SH-SY5Y (cell line): ENCODE data around the gene PKD1L1.

Experiments
- GATA2 ChIP-seq: IDR thresholded peaks from 2 replicates; pipeline ENCODE4 v1.6.1; 2011; ENCODE audit warnings: mild to moderate bottlenecking, low read depth, low read length
- GATA3 ChIP-seq: IDR thresholded peaks from 2 replicates; pipeline ENCODE4 v1.6.1; 2011; ENCODE audit warnings: low read depth, mild to moderate bottlenecking, low read length, moderate library complexity

- TF ChIP-seq GATA2 (no peak), GATA3 (no peak)
Observed at GRCh38 chr7:47887016-47887640, 61.1 kb downstream of the PKD1L1 start.
